ENCODE measurements around the gene FREM2.

Gene FREM2

DNA sequence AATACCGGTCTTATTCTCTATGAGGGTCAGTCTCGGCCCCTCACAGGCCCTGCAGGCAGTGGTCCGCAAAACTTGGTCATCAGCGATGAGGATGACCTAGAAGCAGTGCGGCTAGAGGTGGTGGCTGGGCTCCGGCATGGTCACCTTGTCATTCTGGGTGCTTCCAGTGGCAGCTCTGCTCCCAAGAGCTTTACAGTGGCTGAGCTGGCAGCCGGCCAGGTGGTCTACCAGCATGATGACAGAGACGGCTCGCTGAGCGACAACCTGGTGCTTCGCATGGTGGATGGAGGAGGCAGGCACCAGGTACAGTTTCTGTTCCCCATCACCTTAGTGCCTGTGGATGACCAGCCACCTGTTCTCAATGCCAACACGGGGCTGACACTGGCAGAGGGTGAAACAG lies 1.8 kb downstream of the FREM2 start:
- no peak for DNase-seq

DNA sequence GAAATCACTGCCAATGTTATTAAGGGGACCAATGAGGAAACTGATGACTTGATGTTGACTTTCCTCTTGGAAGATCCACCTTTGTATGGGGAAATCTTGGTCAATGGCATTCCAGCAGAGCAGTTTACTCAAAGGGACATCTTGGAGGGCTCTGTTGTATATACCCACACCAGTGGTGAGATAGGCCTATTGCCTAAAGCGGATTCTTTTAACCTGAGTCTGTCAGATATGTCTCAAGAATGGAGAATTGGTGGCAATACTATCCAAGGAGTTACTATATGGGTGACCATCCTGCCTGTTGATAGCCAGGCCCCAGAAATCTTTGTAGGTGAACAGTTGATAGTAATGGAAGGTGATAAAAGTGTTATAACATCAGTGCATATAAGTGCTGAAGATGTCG lies 3.4 kb downstream of the FREM2 start:
- no peak for DNase-seq

DNA sequence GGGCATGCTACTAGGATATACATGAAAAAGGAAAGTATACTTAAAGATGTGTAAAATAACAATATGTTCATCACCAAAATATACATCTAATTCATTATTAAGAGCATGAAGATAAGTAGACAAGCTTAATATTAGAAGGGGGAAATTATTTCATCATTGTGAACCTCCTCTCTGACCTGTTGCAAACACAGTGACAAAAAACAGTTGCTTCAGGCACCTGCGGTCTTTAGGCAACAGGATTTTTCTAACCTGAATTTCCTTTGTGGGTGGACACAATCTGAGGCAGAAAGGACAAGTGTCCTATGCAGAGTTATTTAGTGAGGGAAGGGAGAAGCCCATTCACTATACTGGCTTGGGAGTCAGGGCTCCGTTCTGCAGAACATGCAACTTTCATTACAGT lies 6.3 kb downstream of the FREM2 start:
- DNase-seq: no peak

DNA sequence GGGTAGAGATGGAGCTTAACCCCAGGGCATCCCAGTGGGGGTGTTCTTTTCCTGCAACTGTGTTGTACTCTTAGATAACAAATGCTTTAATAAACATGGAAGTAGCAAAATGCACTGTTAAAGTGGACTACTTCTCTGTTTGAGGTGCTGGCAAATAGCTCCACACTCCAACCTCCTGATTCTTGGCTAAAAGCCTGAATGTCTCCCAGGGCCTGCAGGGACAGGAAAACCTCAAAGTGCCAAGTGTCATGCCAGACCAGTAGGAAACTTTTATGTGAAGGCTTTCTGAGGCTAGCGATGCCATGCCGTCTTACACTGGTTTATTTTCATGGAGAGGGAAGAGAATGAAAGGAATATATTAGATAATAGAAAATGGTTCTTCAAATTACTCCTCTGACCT lies 6.8 kb downstream of the FREM2 start:
- DNase-seq: no peak

DNA sequence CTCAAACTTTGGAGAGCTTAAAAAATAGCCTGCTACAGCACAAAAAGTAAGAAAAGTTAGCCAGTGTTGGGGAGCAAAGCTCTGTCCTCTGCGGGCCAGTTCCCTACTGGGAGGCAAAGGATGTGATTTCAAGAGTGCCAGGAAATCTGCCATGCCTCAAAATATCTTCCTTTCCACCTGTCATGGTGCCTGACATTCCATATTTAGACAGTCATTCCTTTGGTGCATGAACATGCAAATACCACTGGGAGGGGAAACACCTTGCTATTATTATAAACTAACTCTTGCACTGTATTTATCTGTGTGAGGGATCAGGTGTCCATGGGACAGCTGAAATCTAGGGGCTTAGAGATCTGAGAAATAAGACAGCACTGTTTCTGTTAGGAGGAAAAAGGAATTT lies 10.3 kb downstream of the FREM2 start:
- DNase-seq: no peak

DNA sequence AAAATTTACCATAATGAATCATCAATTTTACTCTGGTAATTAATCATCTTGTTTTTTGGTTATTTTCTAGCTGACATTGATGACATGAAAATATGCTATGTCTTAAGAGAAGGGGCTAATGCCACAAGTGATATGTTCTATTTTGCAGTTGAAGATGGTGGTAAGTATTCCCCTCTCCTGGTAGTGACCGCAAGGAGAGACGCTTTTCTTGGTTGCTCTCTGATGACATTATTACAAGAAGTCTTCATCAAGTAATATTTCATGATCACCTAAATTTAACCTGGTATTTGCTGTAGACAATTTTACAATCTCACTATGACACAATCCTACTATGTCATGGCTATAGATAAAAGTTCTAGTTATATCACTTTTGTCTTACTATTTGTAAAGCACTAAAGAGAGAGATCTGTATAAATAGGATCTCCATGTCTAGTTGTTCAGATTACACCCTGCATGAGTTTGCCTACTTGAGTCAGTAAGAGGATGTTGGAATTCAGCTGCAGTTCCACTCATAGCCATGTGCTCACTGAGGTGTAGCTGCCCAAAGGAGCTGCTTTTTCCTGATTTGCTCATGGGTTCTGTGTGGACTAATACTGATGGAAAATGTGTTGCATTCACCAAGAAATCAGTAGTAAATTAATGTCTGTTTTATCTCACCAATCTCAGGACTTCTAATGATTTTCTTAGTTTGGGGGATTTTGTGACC lies 10.9 kb downstream of the FREM2 start:
- no peak for DNase-seq

DNA sequence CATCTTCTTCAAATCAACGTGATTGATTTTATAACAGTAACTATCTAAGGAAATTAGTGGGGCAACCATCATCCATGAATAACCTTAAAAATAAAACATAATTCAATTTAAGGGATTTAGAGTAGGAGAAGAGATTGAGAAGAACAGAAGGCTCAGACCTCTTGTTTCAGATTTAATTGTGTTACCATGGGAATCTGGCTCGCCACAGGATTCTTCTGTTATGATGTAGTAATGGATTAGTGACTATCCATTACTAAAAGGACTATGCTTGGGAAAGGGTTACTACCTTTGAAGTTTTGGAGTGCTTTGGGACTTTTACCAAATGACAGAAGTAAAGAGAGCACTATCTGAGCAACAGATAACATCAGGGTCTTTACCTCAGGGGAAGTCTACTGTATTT lies 13.2 kb downstream of the FREM2 start:
- no peak for DNase-seq

DNA sequence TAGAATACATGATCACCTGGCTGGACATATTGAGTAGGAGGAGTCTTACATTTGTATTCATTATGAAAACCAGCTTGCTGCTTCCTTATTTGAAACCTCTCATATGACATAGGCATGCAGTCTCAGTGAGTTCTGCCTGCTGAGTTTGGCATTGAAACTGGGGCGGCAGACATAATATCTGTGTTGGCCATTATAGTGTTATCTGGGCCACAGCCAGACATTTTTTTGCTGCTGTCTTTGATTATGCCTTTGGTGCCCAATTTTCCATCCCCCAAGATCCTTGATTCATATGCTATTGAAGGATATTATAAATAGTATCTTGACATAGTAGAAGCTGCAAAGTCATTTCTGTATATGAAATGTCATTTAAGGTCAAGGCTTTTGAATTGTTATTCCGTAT lies 15.8 kb downstream of the FREM2 start:
- DNase-seq: no peak

DNA sequence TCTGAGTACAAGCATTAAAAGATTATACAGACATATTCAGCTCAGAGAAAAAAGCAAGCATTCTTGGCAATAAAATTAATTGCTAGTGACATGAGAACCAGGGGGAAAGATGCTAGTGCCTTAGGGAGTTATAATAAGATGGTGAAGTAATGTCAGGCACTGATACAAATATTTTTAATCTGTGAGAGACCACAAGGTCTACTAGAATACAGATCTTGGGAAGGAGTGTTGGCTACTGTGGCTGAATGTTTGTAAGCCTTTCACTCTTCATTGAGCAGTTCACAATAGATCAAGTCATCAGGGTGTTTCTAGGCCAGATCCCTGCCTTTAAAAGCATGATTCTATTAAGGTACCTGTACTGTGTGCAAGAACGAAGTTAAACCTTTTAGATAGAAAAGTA lies 16.4 kb downstream of the FREM2 start:
- no peak for DNase-seq

DNA sequence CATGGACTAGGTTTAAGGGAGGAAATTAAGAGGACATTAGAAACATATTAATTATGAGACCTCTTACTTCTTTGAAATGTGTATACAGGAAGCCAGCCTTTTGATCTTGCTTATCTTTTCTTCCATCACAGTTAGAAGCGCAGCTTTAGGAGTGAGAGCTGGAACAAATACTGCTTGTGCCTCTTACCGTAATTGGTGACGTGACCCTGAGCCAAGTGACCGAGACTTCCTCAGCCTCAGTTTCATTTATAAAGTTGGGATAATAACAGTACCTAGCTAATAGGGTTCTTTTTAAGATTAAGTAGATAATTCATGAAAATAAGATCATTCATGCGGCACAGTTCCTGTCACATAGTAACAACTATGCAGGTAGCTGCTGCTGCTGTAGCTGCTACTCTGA lies 18.5 kb downstream of the FREM2 start:
- no peak for DNase-seq

DNA sequence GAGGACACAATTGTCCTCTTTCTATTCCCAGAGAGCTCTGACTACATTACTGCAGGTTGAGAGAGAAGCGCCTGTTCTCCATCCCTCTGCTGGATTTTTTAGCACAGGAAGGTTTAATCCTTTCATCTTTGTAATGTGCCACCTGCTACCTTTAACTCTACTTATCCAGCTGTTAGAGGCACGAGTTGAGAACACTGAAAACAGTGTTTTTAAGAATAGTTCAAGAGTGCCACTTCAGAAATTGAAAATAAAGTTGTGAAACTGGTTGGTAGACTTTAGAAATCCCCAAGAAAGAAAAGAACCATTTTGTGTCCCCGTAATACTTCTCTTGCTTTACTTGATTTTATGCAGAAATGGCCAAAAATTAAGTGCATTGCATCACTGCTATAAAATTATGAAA lies 20.6 kb downstream of the FREM2 start:
- no peak for DNase-seq

DNA sequence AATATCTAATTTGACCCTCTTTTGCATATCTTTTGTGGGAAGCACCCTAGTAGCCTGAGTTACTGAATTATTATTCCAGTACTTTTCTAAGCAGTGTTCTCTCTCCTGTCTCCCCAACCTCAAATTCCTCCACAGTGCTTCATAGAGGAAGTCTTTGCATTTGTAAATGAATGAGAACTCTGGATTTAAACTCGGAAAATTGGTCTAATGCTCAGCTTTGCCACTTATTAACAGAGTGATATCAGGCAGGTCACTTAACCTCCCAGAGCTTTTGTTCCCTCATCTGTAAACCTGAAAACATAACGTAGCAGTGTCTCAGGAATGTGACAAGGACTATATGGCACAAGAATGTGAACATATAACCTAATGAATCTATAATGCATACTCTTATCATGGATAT lies 26.2 kb downstream of the FREM2 start:
- DNase-seq: no peak

DNA sequence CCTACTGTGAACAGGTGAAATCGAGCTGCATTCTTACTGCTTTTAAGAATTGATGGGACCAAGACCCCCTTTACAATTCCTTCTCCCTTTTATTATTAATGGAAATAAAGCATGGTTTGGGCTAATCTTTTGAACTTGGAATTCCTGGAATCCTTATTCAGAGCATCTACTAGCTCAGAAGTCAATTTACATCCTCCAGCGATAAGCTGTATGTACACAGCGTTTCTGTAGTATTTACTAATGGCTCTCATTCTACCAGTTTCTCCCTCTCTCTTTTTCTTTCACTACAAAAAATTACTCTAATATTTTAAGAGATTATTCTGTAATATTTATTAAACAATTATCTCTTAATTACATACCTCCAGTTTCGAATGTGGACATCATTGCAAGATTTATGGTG lies 31.5 kb downstream of the FREM2 start:
- no peak for DNase-seq

DNA sequence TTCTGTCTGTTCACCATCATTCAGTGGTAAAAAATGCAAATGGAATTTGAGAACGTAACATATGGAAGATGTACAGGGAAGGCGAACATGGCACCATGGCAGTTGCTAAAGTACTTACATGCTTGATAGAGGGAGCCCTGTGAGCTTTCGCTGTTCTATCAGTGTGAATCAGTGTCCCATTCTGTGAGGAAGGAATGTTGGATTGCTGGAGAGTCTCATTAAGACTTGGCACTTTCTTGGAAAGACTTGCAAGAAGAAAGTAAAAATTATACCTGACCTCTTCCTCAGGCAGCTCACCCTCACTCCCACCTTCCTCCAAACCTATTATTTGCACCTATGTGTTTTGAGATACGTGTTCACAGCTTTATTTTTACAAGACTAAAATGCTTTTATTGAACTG lies 43.5 kb downstream of the FREM2 start:
- DNase-seq: no peak

DNA sequence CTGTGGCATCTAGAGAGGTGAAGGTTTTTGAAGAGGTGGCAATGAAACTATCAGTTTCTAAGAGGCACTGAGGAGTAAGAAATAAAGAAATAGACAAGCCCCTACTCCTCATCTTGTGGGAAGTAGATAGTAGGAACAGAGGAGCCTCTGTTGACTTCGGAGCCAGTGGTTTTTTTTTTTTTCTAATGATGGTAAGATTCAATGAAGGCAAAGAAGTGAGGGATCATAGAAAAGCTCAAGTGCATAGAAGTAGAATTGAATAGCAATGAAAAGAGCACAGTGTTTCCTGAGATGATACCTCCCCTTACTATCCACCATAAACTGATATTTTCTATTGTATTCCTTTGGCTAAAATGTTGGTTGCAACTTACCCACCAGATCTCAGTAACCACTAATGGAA lies 46.3 kb downstream of the FREM2 start:
- no peak for DNase-seq

DNA sequence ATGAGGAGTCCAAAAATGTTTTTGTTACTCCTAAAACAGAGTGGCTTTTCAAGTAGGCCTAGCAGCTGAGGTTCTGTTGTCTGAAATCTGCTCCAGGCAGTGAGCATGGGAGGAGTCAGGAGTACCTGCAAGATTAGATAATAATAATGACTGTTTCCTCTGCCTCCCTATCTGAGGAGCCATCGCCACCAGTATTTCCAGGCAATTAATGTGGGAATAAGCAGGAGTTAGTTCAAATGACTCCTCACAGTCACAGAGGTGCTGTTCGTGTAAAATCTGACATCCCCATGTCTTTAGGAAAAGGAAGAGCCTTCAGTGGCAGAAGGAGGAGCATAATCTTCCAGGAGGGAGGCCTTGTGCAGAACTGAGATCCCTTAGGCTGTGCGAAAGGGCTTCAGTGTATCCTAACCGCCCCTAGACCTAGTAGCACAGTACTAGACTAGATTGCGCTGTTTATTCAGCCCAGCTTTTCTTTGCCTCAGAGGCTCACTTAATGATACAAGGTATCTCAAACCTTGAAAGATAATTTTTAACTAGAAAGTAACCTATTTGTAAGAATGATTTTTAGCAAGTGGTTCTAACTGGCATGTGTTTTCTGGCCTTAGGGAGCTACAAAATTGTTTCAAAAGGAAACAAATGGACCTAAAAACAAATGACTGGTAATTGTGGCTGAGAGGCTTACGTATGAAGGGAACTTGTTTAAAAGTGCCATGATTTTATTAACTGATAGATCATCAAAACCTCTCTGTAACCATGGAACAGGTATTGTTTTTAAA lies 49.0 kb downstream of the FREM2 start:
- DNase-seq: no peak

DNA sequence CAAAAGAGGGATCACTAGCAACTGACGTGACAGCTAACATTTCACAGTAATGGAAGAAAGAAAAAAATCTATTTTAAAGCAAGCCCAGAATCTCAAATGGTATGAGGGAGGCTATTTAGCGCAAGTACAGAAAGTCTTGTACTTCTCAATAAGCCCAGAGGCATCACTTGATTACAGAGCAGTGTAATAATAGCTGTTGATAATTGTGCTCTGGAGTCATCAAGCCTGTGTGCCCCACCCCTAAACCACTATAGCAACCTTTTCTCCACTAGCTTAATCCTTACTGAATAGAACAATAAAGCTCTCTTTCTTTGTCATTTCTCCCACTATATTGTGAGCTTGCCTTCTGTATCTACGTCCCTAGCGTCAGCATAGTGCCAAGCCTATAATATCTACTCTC lies 56.6 kb downstream of the FREM2 start:
- no peak for DNase-seq

DNA sequence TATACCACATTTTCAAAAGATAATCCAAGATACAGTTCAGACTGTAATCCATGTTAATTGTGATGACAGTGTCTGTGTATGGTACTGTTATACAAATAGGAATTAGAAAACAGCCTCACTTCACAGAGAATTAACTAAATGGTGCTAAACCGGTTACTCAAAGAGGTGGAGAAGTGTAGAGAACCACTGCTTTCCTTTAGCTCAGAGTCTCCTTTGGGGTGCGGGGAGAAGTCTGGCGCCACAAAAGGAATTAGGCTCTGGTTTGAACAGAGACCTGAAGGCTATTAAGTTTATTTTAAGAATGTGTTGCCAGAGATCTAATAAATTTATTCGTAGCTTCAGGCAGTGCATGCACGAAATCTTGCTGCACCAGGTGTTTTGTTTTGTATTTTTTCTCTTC lies 65.8 kb downstream of the FREM2 start:
- no peak for DNase-seq

DNA sequence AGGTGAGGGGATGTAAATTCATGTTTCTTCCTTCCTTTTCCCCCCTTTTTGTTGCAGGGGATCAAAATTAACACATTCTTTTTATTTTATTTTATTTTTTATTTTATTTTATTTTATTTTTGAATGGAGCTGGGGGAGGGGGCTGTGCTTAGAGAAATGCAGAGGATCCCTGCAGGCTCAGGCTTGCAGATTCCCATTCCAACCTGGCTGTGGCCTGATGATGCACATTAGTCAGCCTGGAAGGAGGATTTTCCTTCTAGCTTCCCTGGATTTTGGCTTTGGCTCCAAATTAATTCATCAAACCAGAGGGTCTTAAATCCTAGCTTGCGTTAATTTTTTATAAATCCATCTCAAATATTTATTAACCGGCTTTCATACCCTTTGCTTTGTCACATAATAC lies 67.0 kb downstream of the FREM2 start:
- DNase-seq: no peak

DNA sequence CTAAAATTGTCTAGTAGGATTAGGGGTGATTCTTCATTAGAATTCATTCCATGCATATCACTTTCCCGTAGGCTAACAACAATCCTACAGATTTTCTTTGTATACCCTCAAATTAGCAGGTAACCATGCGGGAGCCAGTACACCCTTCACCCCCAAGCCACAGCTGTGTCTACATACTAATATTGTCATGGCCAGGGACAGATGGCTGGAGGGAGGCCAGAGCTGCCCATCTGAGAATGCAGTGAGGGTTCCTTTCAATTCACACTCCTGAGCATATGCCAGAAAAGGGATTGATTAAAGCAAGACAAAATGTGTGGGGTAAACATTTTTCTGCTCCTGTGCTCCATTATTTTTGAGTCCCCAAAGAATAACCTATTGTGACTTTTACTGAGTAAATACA lies 68.9 kb downstream of the FREM2 start:
- DNase-seq: no peak

DNA sequence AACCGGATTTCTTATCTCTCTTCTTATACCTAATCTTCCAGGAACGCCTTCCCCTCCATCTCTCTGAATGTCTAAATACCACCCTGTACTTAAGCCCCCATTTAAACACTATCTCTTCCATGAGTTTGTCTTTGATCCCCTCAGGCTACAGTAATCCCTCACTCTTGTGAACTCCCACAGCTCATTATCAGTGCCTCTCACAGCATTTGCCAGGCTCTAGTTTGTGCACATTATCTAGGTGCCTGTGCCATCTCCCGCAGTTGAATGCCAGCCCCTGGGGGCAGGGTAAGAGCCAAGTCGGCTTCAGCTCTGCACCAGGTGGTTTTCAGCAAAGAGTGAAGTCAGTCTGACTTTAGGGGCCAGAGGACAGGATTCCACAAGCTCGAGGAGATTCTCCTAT lies 71.4 kb downstream of the FREM2 start:
- DNase-seq: no peak

DNA sequence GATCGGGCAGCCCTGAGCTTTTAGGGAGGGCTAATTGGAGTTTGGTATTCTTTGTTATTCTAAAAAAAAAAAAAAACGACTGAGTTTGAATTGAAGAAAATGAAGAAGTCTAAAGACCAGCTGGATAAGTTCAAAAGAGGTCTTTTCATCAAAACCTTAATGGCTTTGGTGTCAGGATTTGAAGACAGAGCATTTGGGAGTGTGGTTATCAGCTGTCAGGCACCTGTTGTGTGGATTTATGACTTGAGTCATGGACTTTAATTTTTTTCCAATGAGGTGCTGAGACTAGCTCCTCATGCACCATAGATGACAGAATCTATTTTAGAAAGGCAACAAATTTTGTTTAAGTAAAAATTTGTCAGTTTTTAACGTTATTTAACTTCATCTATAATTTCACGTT lies 72.5 kb downstream of the FREM2 start:
- DNase-seq: no peak

DNA sequence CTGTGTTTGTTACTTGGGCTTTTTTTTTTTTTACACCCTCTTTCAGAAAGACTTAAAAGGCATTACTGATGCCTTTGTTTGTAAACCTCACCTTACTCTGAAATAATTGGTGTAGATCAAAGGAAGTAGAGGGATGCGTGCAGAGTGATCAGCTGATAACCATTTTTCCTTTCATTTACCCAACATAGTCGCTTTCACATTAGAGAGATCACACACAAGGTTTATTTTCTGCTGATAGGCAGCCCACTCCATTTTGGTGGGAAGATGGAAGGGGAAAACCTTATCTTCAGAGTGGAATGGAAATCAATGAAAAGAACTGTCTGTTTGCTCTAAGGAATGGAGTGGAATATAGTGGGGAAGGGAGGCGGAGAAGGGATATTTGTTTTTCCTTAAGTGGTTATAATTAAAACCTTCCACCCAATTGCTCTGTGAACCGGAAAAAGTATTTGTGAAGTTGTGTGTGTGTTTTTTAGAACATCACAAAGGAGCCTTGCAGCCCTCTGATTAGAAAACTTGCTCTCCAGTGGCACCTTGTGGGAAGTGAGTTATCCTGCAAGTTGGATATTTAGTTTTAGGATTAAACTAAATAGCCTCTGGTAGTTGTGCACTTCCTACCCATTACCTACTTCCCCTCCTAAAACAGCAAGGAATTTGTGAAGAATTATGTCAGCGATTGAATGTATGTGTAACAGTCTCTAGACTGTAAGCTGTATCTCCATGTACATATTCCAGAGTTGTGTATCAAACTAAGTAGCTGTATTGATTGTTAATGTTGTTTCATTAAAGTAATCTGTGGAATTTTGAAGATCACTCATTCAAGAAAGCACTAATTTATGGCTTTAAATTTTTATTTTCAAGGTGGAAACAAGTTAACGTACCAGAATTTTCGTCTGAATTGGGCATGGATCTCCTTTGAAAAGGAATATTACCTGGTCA lies 76.8 kb downstream of the FREM2 start:
- no peak for DNase-seq

DNA sequence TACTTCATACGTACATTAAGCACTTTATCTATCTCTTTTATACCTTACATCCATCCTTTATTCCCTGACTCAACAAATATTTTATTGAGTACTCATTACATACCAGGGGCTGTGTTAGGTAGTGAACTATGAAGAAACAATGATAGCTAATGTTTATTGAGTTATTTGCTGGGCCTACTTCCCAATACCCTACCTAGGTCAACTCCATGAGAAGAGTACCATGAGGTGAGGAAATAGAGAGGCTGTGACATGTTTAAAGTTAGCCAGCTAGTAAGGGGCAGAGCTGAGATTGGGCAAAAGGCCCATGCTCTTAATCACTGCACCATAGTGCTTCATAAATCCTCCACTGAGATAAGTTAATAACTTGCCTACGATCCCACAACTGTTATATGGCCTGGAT lies 79.9 kb downstream of the FREM2 start:
- no peak for DNase-seq
